Liver (tissue), 9 donors: ENCODE data around the gene COPS7A. TPM values are rescaled to one million over a fixed set of nuclear protein-coding genes. Genes with fewer than 3 reads are reported as not detected.

Source experiments
- DNase-seq: peaks from one replicate; pipeline ENCODE4 v3.0.0-alpha.2; 2017; ENCODE audit warnings: low spot score
- H3K27ac ChIP-seq, 2 donors: one replicate each; pipeline ENCODE4 v1.7.0; 2013; ENCODE audit warnings: inconsistent platforms in 2 of 2, low read length in 2 of 2, control low read depth in 1 of 2, low read depth in 1 of 2, mild to moderate bottlenecking in 1 of 2
- H3K27me3 ChIP-seq, 4 donors: one replicate each; pipeline versions ENCODE4 v1.6.1 to v1.7.0; 2013; ENCODE audit warnings: low read length in 3 of 4, inconsistent platforms in 1 of 4, mild to moderate bottlenecking in 1 of 4, moderate library complexity in 1 of 4; ENCODE audit not compliant: control insufficient read depth in 4 of 4, insufficient read depth in 4 of 4
- H3K36me3 ChIP-seq, 4 donors: one replicate each; pipeline versions ENCODE4 v1.6.1 to v1.7.0; 2013; ENCODE audit warnings: low read length in 3 of 4, mild to moderate bottlenecking in 3 of 4, low read depth in 1 of 4, moderate library complexity in 1 of 4; ENCODE audit not compliant: control insufficient read depth in 4 of 4, insufficient read depth in 3 of 4
- H3K4me1 ChIP-seq, 4 donors: one replicate each; pipeline versions ENCODE4 v1.6.1 to v1.7.0; 2013; ENCODE audit warnings: low read length in 3 of 4, mild to moderate bottlenecking in 3 of 4, moderate library complexity in 1 of 4; ENCODE audit not compliant: control insufficient read depth in 4 of 4, insufficient read depth in 4 of 4
- H3K4me3 ChIP-seq, 3 donors: one replicate each; pipeline versions ENCODE4 v1.6.1 to v1.7.0; 2013; ENCODE audit warnings: low read length in 3 of 3, control low read depth in 1 of 3, low read depth in 1 of 3, mild to moderate bottlenecking in 1 of 3
- H3K9ac ChIP-seq, 2 donors: one replicate each; pipeline ENCODE4 v1.7.0; 2013; ENCODE audit warnings: low read length in 2 of 2, mild to moderate bottlenecking in 2 of 2, moderate library complexity in 2 of 2, control low read depth in 1 of 2, low read depth in 1 of 2
- H3K9me3 ChIP-seq, 4 donors: one replicate each; pipeline versions ENCODE4 v1.6.1 to v1.7.0; 2013; ENCODE audit warnings: low read length in 3 of 4; ENCODE audit not compliant: control insufficient read depth in 4 of 4
- CTCF ChIP-seq: fragments of 150-350 bp; IDR thresholded peaks from 2 replicates; pipeline ENCODE4 v1.5.1; 2017; ENCODE audit warnings: improper control_type of control experiment, low read depth, low read length; ENCODE audit not compliant: missing input control
- EGR1 ChIP-seq, 2 donors: IDR thresholded peaks; 2 replicates each; pipeline ENCODE4 v1.6.1; 2016 to 2018; ENCODE audit warnings: antibody characterized with exemption in 2 of 2, low read depth in 2 of 2
- FOXA1 ChIP-seq: IDR thresholded peaks from 2 replicates; pipeline ENCODE4 v1.6.1; 2016; ENCODE audit warnings: antibody characterized with exemption
- FOXA2 ChIP-seq: IDR thresholded peaks from 2 replicates; pipeline ENCODE4 v1.6.1; 2016; ENCODE audit warnings: antibody characterized with exemption
- GABPA ChIP-seq, 2 donors: IDR thresholded peaks in 1 of 2; conservative IDR thresholded peaks in 1 of 2; 2 replicates each; pipeline ENCODE4 v1.6.1; 2016; ENCODE audit warnings: antibody characterized with exemption in 2 of 2, mild to moderate bottlenecking in 1 of 2, moderate library complexity in 1 of 2
- HNF4A ChIP-seq, 2 donors: conservative IDR thresholded peaks; 2 replicates each; pipeline ENCODE4 v1.6.1; 2016; ENCODE audit warnings: antibody characterized with exemption in 2 of 2, mild to moderate bottlenecking in 2 of 2
- JUND ChIP-seq, 2 donors: IDR thresholded peaks; 2 replicates each; pipeline ENCODE4 v1.6.1; 2016; ENCODE audit warnings: antibody characterized with exemption in 2 of 2
- MAX ChIP-seq: IDR thresholded peaks from 2 replicates; pipeline ENCODE4 v1.6.1; 2016; ENCODE audit warnings: antibody characterized with exemption
- NR2F2 ChIP-seq: IDR thresholded peaks from 2 replicates; pipeline ENCODE4 v1.6.1; 2016; ENCODE audit warnings: antibody characterized with exemption
- RAD21 ChIP-seq, 2 donors: IDR thresholded peaks; 2 replicates each; pipeline ENCODE4 v1.6.1; 2016; ENCODE audit warnings: antibody characterized with exemption in 2 of 2, mild to moderate bottlenecking in 2 of 2
- RXRA ChIP-seq, 2 donors: IDR thresholded peaks; 2 replicates each; pipeline ENCODE4 v1.6.1; 2017 to 2018; ENCODE audit warnings: antibody characterized with exemption in 2 of 2, mild to moderate bottlenecking in 1 of 2
- SP1 ChIP-seq: IDR thresholded peaks from 2 replicates; pipeline ENCODE4 v1.6.1; 2018; ENCODE audit warnings: antibody characterized with exemption, mild to moderate bottlenecking
- TAF1 ChIP-seq: conservative IDR thresholded peaks from 2 replicates; pipeline ENCODE4 v1.6.1; 2016; ENCODE audit warnings: antibody characterized with exemption, mild to moderate bottlenecking
- YY1 ChIP-seq: IDR thresholded peaks from 2 replicates; pipeline ENCODE4 v1.6.1; 2016; ENCODE audit warnings: antibody characterized with exemption, mild to moderate bottlenecking
- WGBS: extraction: QIAGEN DNeasy Blood & Tissue Kit; methylation state at CpG from one replicate; pipeline ENCODE4 v1.1.7; 2013; 5-methylcytosine and 5-hydroxymethylcytosine counted together
- polyA plus RNA-seq, 2 donors: library from polyadenylated mRNA; stranded (reverse) in 1 of 2; unstranded in 1 of 2; fragments of 200-250 nt in 1 of 2; fragments of >200 nt in 1 of 2; fragmentation: Nextera tagmentation in 1 of 2; extraction: Ambion mirVana in 1 of 2; gene quantifications; one replicate each; pipeline versions ENCODE4 v1.2.1 to v1.2.3, GENCODE V29; 2013 to 2015
- total RNA-seq, 2 donors: library from RNA; depleted of rRNA; stranded (reverse); fragments of >200 nt; gene quantifications; one replicate each; pipeline ENCODE4 v1.2.3, GENCODE V29; 2014
- donor health status: healthy.
- donor health status: healthy.
- donor health status: healthy.
- donor health status: healthy.
- donor health status: healthy.

Gene COPS7A
- total and polyA plus RNA-seq, 4 donors: 26.0 to 37.7 (median 32.4) TPM

GRCh38 chr12:6771509-6772330, 47.9 kb downstream of the COPS7A start:
- peaks cover 0 to 8% (median 4%) of the 10 kb centered on the region in 4 donors for H3K36me3 ChIP-seq
- no peak for DNase-seq
- no peaks in the 10 kb centered on the region for H3K9me3 ChIP-seq
- H3K4me1 ChIP-seq: peaks cover 17 to 75% (median 49%) of the 10 kb centered on the region in 4 donors
- H3K27ac ChIP-seq: peak overlapping the region; percentile 26 to 38
- no peak overlapping the region for H3K4me3 ChIP-seq
- no peaks in the 10 kb centered on the region for H3K27me3 ChIP-seq
- H3K9ac ChIP-seq: no peak overlapping the region
- WGBS: 58% methylated on average over 12 of the region's 12 CpGs
- TF ChIP-seq NR2F2 (peak; percentile 46), CTCF (no peak), FOXA2 (no peak), HNF4A (conservative IDR thresholded peaks at IDR 0.05) (no peak), FOXA1 (no peak), JUND (IDR thresholded peaks at IDR 0.05) (peak in 1 of 2 donors; percentile 32)

- Histone ChIP-seq H3K4me3 (peak within 1 kb of the TSS in 1 of 3 donors; percentile 1), H3K27me3 (no peaks in the 10 kb centered on the region), H3K36me3 (peaks cover 0 to 8% (median 4%) of the 10 kb centered on the region in 4 donors), H3K4me1 (peaks cover 17 to 81% (median 55%) of the 10 kb centered on the region in 4 donors), H3K9ac (no peak within 1 kb of the TSS), H3K27ac (peak within 1 kb of the TSS; percentile 26 to 38), H3K9me3 (no peaks in the 10 kb centered on the region)
- DNase-seq: no peak
- TF ChIP-seq YY1: no peak
- TF ChIP-seq MAX: no peak
- no peak for TF ChIP-seq TAF1
- WGBS: 27% methylated on average over 15 of the region's 15 CpGs
These were observed 48.5 kb downstream of the COPS7A start, which contains the start of gene LAG3 for GRCh38 chr12:6772331-6772695. TSS of gene LAG3 (plus strand) at chr12:6772520. CDS start at chr12:6772853, 333 bp downstream.

GRCh38 chr12:6772726-6773589, 49.1 kb downstream of the COPS7A start:
- Histone ChIP-seq H3K27me3 (no peaks in the 10 kb centered on the region), H3K4me1 (peaks cover 17 to 87% (median 61%) of the 10 kb centered on the region in 4 donors), H3K9ac (no peak overlapping the region), H3K4me3 (peak overlapping the region in 1 of 3 donors; percentile 1), H3K9me3 (no peaks in the 10 kb centered on the region), H3K27ac (no peak overlapping the region), H3K36me3 (peaks cover 0 to 8% (median 4%) of the 10 kb centered on the region in 4 donors)
- WGBS: 68% methylated on average over 21 of the region's 21 CpGs
- DNase-seq: no peak
- no peak for TF ChIP-seq TAF1
- TF ChIP-seq RAD21 (IDR thresholded peaks at IDR 0.05): no peak
- no peak for TF ChIP-seq EGR1 (IDR thresholded peaks at IDR 0.05; ENCODE audit: low read depth in 2 of 2)
- TF ChIP-seq FOXA1: no peak
- no peak for TF ChIP-seq YY1
- TF ChIP-seq SP1: no peak
- TF ChIP-seq JUND (IDR thresholded peaks at IDR 0.05): no peak
- TF ChIP-seq GABPA (IDR thresholded peaks at IDR 0.05 in 1 of 2, conservative IDR thresholded peaks at IDR 0.05 in 1 of 2): no peak
- no peak for TF ChIP-seq FOXA2
- no peak for TF ChIP-seq NR2F2
- TF ChIP-seq RXRA (IDR thresholded peaks at IDR 0.05): no peak
